ENCODE results near the gene DAPK1.
"Not testable (repeated sequence)": the region's sequence is repeated elsewhere in the genome, so short reads cannot be mapped to it uniquely, and the experiment has no call there.

The DAPK1 gene

GRCh38 chr9:87547671-87548081, 50.0 kb downstream of the DAPK1 start:
- FAIRE-seq, result no peak

- FAIRE-seq, result no peak
Measured at GRCh38 chr9:87548159-87548558, 50.5 kb downstream of the DAPK1 start.

- FAIRE-seq, result not testable (repeated sequence)
Measured at GRCh38 chr9:87549088-87549487, 51.4 kb downstream of the DAPK1 start.

GRCh38 chr9:87549791-87550190, 52.1 kb downstream of the DAPK1 start:
- no peak for FAIRE-seq

- FAIRE-seq, result no peak
Measured at GRCh38 chr9:87550253-87550954, 52.7 kb downstream of the DAPK1 start.

GRCh38 chr9:87551772-87552217, 54.1 kb downstream of the DAPK1 start:
- FAIRE-seq, result no peak

- no peak for FAIRE-seq
Measured at GRCh38 chr9:87554171-87554910, 56.7 kb downstream of the DAPK1 start.

GRCh38 chr9:87554976-87555375, 57.3 kb downstream of the DAPK1 start:
- FAIRE-seq, result no peak

GRCh38 chr9:87556039-87556438, 58.4 kb downstream of the DAPK1 start:
- FAIRE-seq, result no peak

GRCh38 chr9:87556821-87557220, 59.2 kb downstream of the DAPK1 start:
- FAIRE-seq, result no peak

- FAIRE-seq, result no peak
Measured at GRCh38 chr9:87557996-87558395, 60.3 kb downstream of the DAPK1 start.

- no peak for FAIRE-seq
Measured at GRCh38 chr9:87558606-87559190, 61.0 kb downstream of the DAPK1 start.

GRCh38 chr9:87562062-87562461, 64.4 kb downstream of the DAPK1 start:
- no peak for FAIRE-seq

- no peak for FAIRE-seq
Measured at GRCh38 chr9:87562530-87563170, 65.0 kb downstream of the DAPK1 start.

GRCh38 chr9:87564111-87564510, 66.4 kb downstream of the DAPK1 start:
- no peak for FAIRE-seq

- no peak for FAIRE-seq
Measured at GRCh38 chr9:87564791-87565241, 67.1 kb downstream of the DAPK1 start.

GRCh38 chr9:87567001-87567400, 69.3 kb downstream of the DAPK1 start:
- FAIRE-seq, result no peak

- FAIRE-seq, result no peak
Measured at GRCh38 chr9:87567571-87567970, 69.9 kb downstream of the DAPK1 start.

GRCh38 chr9:87567983-87568382, 70.3 kb downstream of the DAPK1 start:
- FAIRE-seq, result no peak

- FAIRE-seq, result no peak
Measured at GRCh38 chr9:87568401-87568800, 70.7 kb downstream of the DAPK1 start.

GRCh38 chr9:87569008-87569509, 71.4 kb downstream of the DAPK1 start:
- no peak for FAIRE-seq

GRCh38 chr9:87569518-87569917, 71.9 kb downstream of the DAPK1 start:
- FAIRE-seq, result no peak

Measured in TTC549 (cell line).